Fibroblast of mammary gland (primary cell): ENCODE measurements around the gene FOCAD.
A peak's percentile ranks its signal among the peaks of the same experiment; 100 is the strongest.

Experiments
- DNase-seq: peaks from one replicate; pipeline ENCODE4 v3.0.0-alpha.2; 2010; ENCODE audit warnings: low read depth
- H3K4me3 ChIP-seq: 2 replicates; pipeline ENCODE4 v1.5.1; 2011; ENCODE audit warnings: low read depth, mild to moderate bottlenecking, low read length, moderate library complexity; ENCODE audit not compliant: control insufficient read depth
- TF ChIP-seq, protein P1 (sequence below): conservative IDR thresholded peaks from 2 replicates; pipeline ENCODE4 v1.5.1; 2011; ENCODE audit warnings: low read depth, low read length, inconsistent platforms; ENCODE audit not compliant: control insufficient read depth, insufficient read depth

Gene FOCAD

DNA sequence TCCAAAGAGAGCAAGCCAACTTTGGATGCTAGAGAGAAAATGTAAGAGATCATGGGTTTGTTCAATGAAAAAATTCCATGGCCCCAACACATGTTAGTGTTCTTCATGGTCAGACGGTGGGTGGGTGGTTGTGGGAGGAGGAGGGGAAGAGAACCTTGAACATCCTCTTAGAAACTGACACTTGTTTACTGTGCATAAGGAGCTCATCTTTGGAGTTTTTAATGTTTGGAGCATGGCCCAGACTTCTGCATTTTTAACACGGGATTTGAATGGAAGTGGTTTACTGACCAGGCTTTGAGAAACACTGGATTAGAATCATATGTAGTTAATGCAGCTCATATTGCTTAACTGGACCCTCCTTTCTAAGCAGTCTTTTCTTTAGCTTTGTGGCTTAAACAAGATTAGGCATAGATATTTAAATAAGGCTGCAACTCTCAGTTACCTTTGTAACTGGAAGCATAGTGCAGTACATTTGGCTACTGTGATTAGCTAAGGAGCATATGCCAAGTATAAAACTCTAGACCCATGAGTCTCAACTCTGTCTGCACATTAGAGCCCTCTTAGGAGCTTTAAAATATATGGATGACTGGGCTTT is 60.1 kb downstream of the FOCAD start:
- no peak overlapping the region for H3K4me3 ChIP-seq
- DNase-seq = no peak
- TF ChIP-seq, protein P1, sequence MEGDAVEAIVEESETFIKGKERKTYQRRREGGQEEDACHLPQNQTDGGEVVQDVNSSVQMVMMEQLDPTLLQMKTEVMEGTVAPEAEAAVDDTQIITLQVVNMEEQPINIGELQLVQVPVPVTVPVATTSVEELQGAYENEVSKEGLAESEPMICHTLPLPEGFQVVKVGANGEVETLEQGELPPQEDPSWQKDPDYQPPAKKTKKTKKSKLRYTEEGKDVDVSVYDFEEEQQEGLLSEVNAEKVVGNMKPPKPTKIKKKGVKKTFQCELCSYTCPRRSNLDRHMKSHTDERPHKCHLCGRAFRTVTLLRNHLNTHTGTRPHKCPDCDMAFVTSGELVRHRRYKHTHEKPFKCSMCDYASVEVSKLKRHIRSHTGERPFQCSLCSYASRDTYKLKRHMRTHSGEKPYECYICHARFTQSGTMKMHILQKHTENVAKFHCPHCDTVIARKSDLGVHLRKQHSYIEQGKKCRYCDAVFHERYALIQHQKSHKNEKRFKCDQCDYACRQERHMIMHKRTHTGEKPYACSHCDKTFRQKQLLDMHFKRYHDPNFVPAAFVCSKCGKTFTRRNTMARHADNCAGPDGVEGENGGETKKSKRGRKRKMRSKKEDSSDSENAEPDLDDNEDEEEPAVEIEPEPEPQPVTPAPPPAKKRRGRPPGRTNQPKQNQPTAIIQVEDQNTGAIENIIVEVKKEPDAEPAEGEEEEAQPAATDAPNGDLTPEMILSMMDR = no peak

- no peak for DNase-seq
- H3K4me3 ChIP-seq = no peak overlapping the region
- TF ChIP-seq, protein P1 = no peak
Measured at GRCh38 chr9:20746967-20747366, 62.9 kb downstream of the FOCAD start.

- DNase-seq = no peak
- TF ChIP-seq, protein P1 = no peak
- H3K4me3 ChIP-seq = no peak overlapping the region
Measured at GRCh38 chr9:20749496-20750198, 65.6 kb downstream of the FOCAD start.

DNA sequence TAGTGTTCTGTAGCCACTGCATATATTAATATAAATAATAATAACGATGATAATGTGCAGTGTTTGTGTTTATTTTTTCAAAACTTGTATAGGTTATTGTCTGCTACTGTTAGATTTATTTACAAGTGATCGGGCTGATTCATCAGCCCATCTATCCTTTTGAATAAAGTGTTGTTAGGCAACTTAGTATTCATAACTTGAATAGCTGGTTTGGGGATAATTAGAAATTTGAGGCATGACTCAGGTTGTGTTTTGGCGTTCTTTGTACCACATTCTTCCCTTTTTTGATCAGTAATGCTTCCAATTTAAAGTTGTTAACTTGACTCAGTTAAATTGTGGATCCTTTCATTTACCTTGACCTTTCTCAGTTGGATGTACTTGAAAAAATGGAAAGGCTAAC is 69.7 kb downstream of the FOCAD start:
- TF ChIP-seq, protein P1 = no peak
- no peak overlapping the region for H3K4me3 ChIP-seq
- peak; percentile 49 for DNase-seq

- H3K4me3 ChIP-seq = no peak overlapping the region
- DNase-seq = peak; percentile 46
- TF ChIP-seq, protein P1 = no peak
Measured at GRCh38 chr9:20754556-20754955, 70.5 kb downstream of the FOCAD start.

- no peak for DNase-seq
- H3K4me3 ChIP-seq = no peak overlapping the region
- TF ChIP-seq, protein P1 = no peak
Measured at GRCh38 chr9:20760246-20760891, 76.3 kb downstream of the FOCAD start.
